HepG2 (cell line): ENCODE measurements around the gene DPP6. TPM values are rescaled to one million over a fixed set of nuclear protein-coding genes. Genes with fewer than 3 reads are reported as not detected.

ENCODE experiments used
- ARID4A ChIP-seq: sonication (generic); formaldehyde crosslinking; IDR thresholded peaks from 2 replicates; pipeline ENCODE4 v1.5.0; 2020; ENCODE audit warnings: mild to moderate bottlenecking, missing genetic modification reagents, borderline replicate concordance
- ARNT ChIP-seq: fragments of 450-650 bp; IDR thresholded peaks from 2 replicates; pipeline ENCODE4 v1.6.1; 2017
- ATF1 ChIP-seq: IDR thresholded peaks from 2 replicates; pipeline ENCODE4 v1.6.1; 2016; ENCODE audit warnings: mild to moderate bottlenecking, control low read depth
- ATF2 ChIP-seq: sonication (generic); formaldehyde crosslinking; IDR thresholded peaks from 2 replicates; pipeline ENCODE4 v1.4.0; 2020; ENCODE audit warnings: missing genetic modification reagents
- CTCF ChIP-seq: sonication (generic); formaldehyde crosslinking; IDR thresholded peaks from 2 replicates; pipeline ENCODE4 v1.5.0; 2020; ENCODE audit warnings: mild to moderate bottlenecking, missing genetic modification reagents, moderate library complexity
- IRF2 ChIP-seq: IDR thresholded peaks from 2 replicates; pipeline ENCODE4 v1.6.1; 2018; ENCODE audit warnings: missing genetic modification reagents, missing compliant biosample characterization
- ISL2 ChIP-seq: sonication (generic); formaldehyde crosslinking; IDR thresholded peaks from 2 replicates; pipeline ENCODE4 v1.5.0; 2020; ENCODE audit warnings: missing genetic modification reagents
- ISX ChIP-seq: sonication (generic); formaldehyde crosslinking; conservative IDR thresholded peaks from 2 replicates; pipeline ENCODE4 v1.5.0; 2020; ENCODE audit warnings: missing genetic modification reagents
- MLXIP ChIP-seq: sonication (generic); formaldehyde crosslinking; IDR thresholded peaks from 2 replicates; pipeline ENCODE4 v1.9.0; 2021; ENCODE audit warnings: missing genetic modification reagents, borderline replicate concordance
- MNT ChIP-seq: fragments of 450-650 bp; IDR thresholded peaks from 2 replicates; pipeline ENCODE4 v1.6.1; 2016
- MYC ChIP-seq: sonication (generic); formaldehyde crosslinking; IDR thresholded peaks from 2 replicates; pipeline ENCODE4 v1.9.0; 2021; ENCODE audit warnings: missing genetic modification reagents, borderline replicate concordance
- SALL1 ChIP-seq: sonication (generic); formaldehyde crosslinking; IDR thresholded peaks from 2 replicates; pipeline ENCODE4 v1.8.0; 2022; ENCODE audit warnings: mild to moderate bottlenecking, missing genetic modification reagents
- SAP130 ChIP-seq: IDR thresholded peaks from 2 replicates; pipeline ENCODE4 v1.6.1; 2016; ENCODE audit warnings: low read depth
- TSC22D2 ChIP-seq: sonication (generic); formaldehyde crosslinking; IDR thresholded peaks from 2 replicates; pipeline ENCODE4 v1.5.1; 2020; ENCODE audit warnings: missing genetic modification reagents, mild to moderate bottlenecking, borderline replicate concordance
- ZNF225 ChIP-seq: sonication (generic); formaldehyde crosslinking; IDR thresholded peaks from 2 replicates; pipeline ENCODE4 v1.4.0; 2020; ENCODE audit warnings: mild to moderate bottlenecking, missing genetic modification reagents
- ZNF362 ChIP-seq: sonication (generic); formaldehyde crosslinking; IDR thresholded peaks from 2 replicates; pipeline ENCODE4 v1.4.0; 2020; ENCODE audit warnings: missing genetic modification reagents, mild to moderate bottlenecking, borderline replicate concordance
- polyA plus RNA-seq, 8 experiments: library from polyadenylated mRNA; depleted of rRNA in 3 of 8; stranded (reverse) in 7 of 8; unstranded in 1 of 8; fragments of >200 nt; fragmentation: Illumina TruSeq in 4 of 8; extraction: Trizol in 4 of 8; gene quantifications; 2 replicates each; pipeline versions ENCODE4 v1.2.1 to v1.2.3, GENCODE V29; 2011 to 2016; ENCODE audit warnings: low read depth in 4 of 8, missing spikeins in 1 of 8, mixed read lengths in 1 of 8; ENCODE audit not compliant: insufficient read depth in 1 of 8
- total RNA-seq, 5 experiments: library from RNA; depleted of rRNA; stranded (reverse); fragments of >200 nt; fragmentation: Illumina TruSeq; extraction: Trizol; gene quantifications; 2 replicates each; pipeline ENCODE4 v1.2.3, GENCODE V29; 2016; ENCODE audit warnings: low read depth in 1 of 5

DPP6 gene
- total and polyA plus RNA-seq, 2 of the 13 experiments (the other 11 are each of a cell fraction or from before 2014, with no cell fraction given), result not detected

GRCh38 chr7:154927624-154928125 lies 875.5 kb downstream of the DPP6 start (continued):
- TF ChIP-seq ARID4A (CRISPR knock-in tag) (peak; percentile 2; the same call in 1 of the 2 replicates), ZNF225 (no peak), ARNT (no peak), ZNF362 (CRISPR knock-in tag) (no peak), ATF2 (CRISPR knock-in tag) (no peak), MNT (no peak), ATF1 (CRISPR knock-in tag) (no peak), SALL1 (CRISPR knock-in tag) (no peak), CTCF (peak; percentile 75), ISL2 (no peak), MYC (no peak), MLXIP (CRISPR knock-in tag) (no peak), ISX (CRISPR knock-in tag) (no peak), SAP130 (CRISPR knock-in tag) (0 out of 2 replicates have a peak, but pooled peaks have one; percentile 27), TSC22D2 (CRISPR knock-in tag) (no peak), IRF2 (CRISPR knock-in tag) (no peak)
